Stimulated activated CD8-positive, alpha-beta memory T cell treated with anti-CD3 and anti-CD28 coated beads, Interleukin-15, amount 100 ng/mL, for 48 hours (primary cell): ENCODE results near the gene EHBP1.

Experiments
- DNase-seq, 2 donors: peaks; one replicate each; pipeline ENCODE4 v3.0.0-alpha.2; 2020; ENCODE audit warnings: low read depth in 2 of 2

EHBP1 gene

GRCh38 chr2:62822549-62822948 is 117.0 kb downstream of the EHBP1 start:
- no peak for DNase-seq

DNA sequence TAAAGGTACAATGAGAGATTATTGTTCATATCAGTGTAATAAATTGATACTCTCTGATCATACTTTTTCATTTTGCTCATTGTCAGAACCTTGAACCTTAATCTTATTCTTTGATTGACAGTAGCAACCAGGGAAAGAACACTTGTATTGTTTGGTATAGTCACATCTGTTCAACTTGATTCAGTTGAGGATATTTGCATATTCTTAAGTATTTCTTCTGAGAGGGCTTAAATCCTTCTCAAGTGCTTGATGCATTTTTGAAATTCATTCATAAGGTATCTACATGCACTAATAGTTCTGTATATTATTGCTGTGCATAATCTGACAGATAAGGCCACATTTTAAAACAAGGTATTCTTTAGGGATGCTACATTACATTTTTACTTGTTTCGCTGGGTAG is 118.9 kb downstream of the EHBP1 start:
- no peak for DNase-seq

DNA sequence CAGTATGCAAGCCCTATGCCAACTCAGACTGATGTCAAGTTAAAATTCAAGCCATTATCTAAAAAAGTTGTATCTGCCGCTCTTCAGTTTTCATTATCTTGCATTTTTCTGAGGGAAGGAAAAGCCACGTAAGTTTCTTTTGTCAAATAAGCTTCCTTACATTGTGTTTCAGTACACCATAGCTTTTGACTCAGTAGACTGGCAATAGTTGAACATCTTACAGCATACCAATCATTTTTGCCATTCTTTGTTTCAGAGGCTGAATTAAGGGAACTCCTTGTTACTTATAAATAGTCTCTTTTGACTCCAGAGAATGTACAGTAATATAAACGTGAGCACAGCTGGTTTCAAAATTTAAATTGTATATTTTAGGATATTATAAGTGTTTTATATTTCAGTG is 120.6 kb downstream of the EHBP1 start:
- DNase-seq = no peak

GRCh38 chr2:62826953-62827675 is 121.6 kb downstream of the EHBP1 start:
- no peak for DNase-seq

GRCh38 chr2:62831729-62832128 is 126.2 kb downstream of the EHBP1 start:
- no peak for DNase-seq

- no peak for DNase-seq
Measured at GRCh38 chr2:62844311-62845090, 139.0 kb downstream of the EHBP1 start.

DNA sequence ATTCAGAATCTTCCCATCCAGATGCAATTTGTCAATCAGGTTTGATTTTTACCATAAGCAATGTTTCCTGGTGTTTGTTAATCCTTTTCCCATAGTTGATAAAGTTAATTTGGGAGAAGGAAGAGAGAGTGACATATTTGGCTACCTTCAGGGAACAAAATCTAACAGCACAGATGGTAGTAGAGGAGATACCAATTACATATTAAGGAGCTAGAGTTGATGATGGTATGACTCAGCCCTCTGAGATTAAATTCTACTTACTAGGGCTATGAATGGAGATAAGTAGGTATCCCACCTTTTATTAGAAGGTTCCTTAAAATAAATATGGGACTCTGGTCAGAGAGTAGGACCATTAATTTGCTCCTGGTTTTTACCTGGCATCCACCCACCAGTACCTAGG is 139.7 kb downstream of the EHBP1 start:
- DNase-seq = no peak

DNA sequence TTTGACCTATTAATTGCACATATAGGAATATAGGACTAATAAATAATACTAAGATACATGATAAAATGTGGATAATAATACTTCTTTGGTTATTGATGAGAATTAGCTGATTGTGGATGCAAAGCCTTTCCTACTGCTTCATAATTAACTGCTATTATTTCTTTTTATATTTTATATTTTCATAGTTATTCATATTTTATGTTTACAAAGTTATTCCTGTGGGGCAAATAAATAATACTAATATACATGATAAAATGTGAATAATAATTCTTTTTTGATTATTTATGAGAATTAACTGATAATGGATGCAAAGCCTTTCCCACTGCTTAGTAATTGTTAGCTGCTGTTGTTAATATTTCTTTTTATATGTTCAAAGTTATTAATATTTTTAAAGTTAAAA is 146.7 kb downstream of the EHBP1 start:
- DNase-seq = no peak

DNA sequence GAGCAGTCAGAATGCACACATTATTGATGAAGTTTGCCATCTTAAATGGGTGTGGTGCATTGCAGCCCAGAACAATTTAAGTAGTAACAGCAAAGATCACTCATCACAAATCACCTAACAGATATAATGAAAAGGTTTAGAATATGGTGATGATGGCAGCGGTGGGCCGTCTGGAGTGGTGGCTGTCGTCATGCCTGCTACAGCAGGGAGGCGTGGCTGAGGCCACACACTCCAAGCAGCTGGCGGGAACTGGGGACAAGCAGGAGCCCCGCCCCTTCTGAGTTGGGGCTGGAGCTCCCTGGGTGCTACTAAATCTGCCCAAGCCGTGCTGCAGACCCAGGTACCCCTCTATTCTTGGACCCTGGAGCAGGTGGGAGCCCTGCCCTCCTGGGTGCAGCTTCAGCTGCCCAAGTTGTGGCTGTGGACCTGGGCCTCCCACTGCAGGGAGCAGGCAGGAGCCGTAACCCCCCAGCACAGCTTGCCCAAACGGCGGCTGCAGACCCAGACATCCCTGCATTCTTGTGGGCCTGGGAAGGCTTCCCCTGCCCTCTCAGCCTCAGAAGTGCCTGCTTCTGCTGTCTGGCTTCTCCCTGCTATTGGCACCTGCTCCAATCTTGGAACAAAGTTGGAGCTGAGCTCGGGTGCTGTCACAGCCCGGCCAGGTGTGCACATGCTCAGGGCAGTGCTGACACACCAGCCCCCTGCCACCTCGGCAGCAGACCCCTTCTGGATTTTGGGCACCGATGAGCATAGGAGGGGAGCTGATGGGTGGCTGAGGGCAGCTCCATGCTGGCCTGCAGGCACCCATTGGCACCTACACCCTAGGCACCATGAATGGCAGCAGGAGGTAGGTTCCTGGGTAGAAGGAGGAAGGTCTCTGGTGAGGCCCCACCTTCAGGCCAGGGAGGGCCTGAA is 149.3 kb downstream of the EHBP1 start:
- DNase-seq = no peak

DNA sequence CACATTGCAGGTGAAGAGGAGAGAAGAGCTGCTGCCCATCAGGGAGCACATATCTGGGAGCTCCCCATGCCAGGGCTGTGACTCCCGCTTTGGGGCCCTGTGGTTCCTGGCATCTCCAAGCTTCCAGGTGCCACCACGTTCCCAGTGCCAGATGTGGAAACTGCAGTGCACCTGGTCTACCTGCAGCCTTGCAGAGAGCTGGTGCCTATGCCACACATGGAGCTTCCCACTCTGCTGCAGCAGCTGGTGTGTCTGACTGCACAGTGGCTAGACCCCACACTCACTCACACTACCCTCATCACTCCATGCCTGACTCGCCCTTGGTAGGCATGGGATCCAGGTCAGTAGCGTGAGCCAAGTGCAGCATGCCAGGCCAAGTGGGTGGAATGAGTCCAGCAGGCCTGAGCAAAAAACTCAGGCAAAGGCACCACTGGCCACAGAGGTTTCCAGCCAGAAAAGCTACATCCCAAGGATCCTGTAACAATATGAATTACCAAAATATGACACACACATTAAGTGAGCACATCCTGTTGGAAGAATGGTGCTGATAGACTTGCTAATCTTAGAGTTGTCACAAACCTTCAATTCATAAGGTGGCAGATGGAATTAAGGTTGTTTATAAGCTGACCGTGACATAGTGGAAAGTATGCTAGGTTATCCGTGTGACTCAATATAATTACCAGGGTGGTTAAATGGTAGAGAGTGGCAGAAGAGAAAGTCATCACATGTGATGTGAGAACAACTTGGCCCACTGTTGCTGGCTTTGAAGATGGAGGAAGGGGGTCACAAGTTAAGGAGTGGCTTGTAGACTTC is 150.9 kb downstream of the EHBP1 start:
- no peak for DNase-seq

DNA sequence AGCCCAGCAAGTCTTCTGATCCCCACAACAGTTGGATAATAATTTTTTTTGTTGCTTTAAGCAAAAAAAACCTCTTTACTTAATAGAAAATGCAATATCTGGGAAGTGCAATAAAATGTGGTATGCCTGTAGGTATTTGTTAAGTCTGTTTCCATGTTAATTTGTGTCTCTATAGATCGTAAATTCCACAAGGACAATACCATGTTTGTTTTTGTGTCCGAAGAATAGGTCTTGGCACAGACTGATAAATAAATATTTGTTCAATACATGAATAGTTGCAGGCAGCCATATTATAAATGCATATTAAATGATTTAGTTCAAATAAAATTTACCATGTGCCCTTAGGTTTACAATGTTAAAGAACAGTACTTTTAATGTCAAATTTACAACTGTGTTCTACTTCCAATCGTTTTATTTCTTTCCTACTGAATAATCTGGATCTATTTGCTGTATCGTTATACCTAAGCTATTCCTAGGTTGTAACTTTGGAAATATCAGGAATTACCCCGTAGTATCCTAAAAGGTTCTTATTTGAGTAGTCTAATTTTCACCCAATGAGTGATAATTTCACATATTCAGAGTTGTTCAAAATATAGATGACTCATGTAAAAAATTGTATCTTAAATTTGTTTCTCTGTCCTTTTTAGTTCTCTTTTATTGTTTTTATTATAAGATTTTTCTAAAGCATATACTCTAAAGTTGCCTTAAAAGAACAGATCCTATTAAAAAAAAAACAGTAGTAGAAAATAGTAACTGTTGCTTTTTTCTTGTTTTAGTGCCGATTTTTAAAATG is 151.8 kb downstream of the EHBP1 start:
- no peak for DNase-seq

DNA sequence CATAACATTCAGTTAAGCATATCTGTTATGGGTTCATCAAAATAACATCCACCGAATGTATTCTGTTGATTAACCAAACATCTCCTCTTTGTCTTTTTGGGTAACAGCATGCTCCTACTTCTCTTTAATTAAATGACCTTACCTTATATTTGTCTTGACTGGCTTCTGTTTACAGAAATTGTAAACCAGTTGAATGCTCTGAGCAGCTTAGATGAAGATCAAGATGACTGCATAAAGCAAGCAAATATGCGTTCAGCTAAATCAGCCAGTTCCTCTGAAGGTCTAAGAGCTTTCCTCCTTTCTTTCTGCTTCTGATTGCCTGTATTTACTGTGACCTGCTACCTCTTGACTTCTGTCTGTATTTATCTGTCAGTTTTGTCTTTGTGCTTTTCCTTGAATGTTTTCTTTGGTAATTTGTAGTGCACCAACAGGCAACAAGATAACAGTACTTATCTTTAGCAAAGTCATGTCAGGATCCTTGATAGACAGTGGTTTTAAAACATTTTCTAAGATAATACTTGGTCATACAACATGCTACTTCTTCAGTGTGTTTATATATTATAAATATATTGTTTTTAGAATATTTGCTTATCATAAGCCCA is 152.8 kb downstream of the EHBP1 start:
- no peak for DNase-seq

GRCh38 chr2:62868947-62869346 is 163.4 kb downstream of the EHBP1 start:
- DNase-seq = no peak

- DNase-seq = no peak
Measured at GRCh38 chr2:62870966-62871365, 165.5 kb downstream of the EHBP1 start.

- DNase-seq = no peak
Measured at GRCh38 chr2:62871506-62871905, 166.0 kb downstream of the EHBP1 start.

- DNase-seq = no peak
Measured at GRCh38 chr2:62873603-62874002, 168.1 kb downstream of the EHBP1 start.

DNA sequence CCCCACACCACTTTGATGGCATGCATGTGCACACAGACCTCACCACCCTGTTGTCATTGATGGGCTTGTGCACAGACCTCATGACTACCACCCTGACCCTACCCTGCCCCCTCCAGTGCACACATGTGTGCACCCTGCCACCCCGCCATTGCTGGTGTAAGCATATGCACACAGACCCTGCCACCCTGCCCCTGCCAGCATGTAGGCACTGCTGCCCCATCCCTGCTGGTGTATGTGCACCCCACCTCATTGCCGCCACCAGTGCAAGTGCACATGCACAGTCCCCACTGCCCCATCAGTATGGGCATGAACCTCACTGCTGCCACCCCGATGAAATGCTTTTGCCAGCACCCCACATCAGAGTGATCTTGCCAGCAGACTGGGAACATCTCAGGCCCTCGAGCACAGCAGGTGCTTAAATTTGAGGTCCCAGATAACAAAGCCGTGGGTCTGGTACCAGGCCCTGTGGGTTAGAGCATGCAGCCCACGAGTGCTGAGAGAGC is 169.4 kb downstream of the EHBP1 start:
- DNase-seq = no peak

- no peak for DNase-seq
Measured at GRCh38 chr2:62881162-62881795, 175.8 kb downstream of the EHBP1 start.

DNA sequence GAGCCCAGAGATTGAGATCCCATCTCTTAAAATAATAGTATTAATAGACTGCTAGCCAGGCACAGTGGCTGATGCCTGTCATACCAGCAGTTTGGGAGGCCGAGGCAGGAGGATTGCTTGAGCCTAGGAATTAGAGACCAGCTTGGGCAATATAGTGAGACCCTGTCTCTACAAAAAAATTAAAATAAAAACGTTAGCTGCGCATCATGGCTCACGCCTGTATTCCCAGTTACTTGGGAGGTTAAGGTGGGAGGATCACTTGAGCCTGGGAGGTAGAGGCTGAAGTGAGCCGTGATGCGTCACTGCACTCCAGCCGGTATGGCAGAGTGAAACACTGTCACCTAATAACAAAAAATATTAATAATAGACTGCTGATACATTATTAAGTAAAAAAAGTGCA is 178.1 kb downstream of the EHBP1 start:
- no peak for DNase-seq

DNA sequence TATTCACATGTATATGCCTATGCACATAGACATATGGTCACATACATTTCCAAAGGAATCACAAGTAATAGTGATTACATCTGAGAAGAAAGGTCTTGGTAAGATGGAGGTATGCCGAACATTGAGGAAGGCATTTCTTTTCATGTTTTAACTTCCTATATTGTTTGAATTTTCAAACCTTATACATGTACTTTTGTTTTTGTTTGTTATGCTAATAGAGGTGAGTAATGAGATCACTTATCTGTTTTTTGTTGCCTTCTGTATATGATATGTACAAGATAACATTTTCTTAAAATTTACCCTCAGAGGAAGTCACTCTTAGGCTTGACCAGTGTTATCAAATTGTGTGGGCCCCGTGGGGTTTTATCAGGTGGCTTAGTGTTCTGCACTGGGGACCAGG is 178.6 kb downstream of the EHBP1 start:
- no peak for DNase-seq
